GM20431 (cell line): ENCODE data around the gene ZNF584.

ENCODE experiments used
- in situ Hi-C: fragments of 300-500 bp; cut with MseI, MboI; formaldehyde crosslinking; loops from one replicate; pipeline ENCODE4 v1.15.0; 2020; ENCODE audit warnings: low sequenced_read_pairs; ENCODE audit not compliant: unreplicated experiment

The ZNF584 gene

DNA sequence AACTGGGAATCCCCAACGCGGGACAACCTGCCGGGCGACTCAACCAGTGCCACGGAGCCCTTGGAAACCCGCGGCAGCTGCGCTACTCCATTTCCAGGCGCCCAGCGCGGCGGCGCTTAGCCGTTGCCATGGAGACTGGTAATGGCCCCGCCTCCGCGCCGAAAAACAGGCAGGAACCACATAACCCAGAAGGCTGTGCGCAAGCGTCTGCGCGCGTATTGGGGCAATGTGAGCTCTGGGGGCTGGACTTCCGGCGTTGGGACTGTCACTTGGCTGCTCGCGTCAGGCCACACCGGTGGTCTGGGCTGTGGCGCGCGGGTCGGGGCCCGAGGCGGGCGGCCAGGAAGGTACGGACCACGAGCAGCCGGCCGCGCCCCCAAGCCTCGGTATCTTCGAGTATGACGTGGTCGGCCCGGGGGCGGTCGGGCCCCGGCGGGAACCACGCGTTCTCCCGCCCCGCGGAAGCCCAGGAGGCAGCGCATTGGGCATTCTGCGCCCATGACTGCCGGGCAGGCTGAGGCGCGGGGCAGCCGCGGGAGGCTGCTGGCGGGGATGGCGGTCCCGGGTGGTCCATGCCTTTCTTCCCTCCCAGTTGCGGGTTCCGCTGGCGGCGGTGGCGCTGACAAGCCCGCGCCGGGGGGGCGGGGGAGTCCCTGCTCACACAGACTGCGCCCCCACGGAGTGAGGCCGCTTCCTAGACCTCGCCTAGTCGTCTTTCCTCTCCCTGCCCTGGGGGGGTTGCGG lies 43.1 kb downstream of the ZNF584 start, which contains the start of gene ZNF324B:
Gene ZNF324B, plus strand, starts transcription at position 265 of the 744 bp plus-strand sequence. CDS start 2,080 bp downstream, outside the sequence.
- in situ Hi-C loops, result no loop called here

DNA sequence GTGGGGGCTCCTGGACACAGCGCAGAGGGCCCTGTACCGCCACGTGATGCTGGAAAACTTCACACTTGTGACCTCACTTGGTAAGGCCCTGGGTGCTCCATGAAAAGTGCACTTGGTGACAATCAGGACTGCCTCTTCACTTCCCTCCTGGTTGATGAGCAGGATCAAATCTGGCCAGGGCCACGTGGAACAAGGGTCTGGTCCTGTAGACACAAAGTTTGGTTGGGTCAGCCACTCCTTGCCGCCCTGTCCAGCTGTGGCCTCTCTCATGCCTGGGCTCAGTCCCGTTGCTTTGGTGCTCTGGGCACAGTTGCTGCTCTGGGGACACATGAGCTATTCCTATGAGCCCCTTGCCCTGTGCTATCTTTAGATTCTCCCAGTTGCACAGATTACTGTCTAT lies 45.3 kb downstream of the ZNF584 start:
- in situ Hi-C loops, result no loop called here

DNA sequence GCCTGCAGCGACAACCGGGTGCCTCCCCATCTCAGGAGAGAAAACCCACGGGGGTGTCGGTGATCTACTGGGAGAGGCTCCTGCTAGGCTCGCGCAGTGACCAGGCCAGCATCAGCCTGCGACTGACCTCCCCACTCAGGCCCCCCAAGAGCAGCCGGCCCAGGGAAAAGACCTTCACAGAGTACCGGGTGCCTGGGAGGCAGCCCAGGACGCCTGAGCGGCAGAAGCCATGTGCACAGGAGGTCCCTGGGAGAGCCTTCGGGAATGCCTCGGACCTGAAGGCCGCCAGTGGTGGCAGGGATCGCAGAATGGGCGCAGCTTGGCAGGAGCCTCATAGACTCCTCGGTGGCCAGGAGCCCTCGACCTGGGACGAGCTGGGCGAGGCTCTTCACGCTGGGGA lies 46.9 kb downstream of the ZNF584 start:
- in situ Hi-C loops, result no loop called here

- in situ Hi-C loops, result no loop called here
Observed at GRCh38 chr19:58456111-58456510, 47.7 kb downstream of the ZNF584 start.

- in situ Hi-C loops, result no loop called here
Observed at GRCh38 chr19:58460039-58460438, 51.6 kb downstream of the ZNF584 start.

DNA sequence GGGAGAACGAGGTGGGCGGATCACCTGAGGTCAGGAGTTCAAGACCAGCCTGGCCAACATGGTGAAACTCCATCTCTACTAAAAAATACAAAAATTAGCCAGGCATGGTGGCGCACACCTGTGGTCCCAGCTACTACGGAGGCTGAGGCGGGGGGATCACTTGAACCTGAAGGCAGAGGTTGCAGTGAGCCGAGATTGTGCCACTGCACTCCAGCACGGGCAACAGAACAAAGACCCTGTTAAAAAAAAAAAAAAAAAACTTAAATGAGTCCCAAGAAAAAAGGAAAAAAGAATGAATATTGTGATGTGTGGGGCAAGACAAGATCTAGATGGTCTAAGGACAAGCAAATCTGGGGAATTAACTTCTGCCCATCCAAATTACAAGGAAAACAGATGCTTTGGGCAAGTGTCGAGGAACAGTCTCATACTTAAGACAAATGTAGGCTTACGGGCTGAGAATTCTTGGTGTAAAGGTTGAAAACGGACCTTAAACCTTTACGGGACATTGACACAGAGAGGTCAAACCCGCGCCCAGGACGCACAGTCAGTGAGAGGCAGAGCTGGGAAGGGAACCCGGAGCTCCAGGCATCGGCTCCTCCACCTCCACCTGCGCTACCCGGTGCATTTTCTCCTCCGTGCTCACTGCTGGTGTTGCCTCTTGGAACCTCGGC lies 57.8 kb downstream of the ZNF584 start:
- in situ Hi-C loops, result no loop called here

DNA sequence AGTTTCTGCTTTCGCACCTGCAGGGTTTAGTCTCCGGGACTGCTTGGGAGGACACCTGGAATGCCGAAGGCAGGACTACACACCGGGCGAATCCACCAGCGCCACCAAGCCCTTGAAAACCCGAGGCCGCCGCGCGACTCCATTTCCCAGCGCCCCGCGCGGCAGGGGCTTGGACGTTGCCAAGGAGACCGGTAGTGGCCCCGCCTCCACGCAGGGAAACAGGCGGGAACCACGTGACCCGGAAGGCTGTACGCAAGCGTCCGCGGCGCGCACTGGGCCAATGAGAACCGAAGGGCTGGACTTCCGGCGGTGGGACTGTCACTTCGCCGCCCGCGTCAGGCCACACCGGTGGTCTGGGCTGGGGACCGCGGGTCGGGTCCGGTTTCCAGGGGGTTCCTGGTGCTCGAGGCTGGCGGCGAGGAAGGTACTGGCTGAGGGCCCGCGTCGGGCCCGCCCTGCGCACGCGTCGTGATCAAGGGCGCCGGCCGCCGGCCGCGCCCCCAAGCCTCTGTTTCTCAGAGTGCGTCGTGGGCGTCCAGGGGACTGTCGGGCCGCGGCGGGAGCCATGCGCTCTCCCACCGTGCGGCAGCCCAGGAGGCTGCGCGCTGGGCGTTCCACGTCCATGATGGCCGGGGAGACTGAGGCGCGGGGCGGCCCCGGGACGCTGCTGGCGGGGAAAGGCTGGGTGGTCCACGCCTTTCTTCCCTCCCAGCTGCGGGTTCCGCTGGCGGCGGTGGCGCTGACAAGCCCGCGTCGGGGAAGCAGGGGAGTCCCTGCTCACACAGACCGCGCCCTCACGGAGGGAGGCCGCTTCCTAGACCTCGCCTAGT lies 58.5 kb downstream of the ZNF584 start, which contains the start of gene ZNF324:
Gene ZNF324, plus strand, starts transcription at position 321 of the 830 bp plus-strand sequence. CDS start 2,106 bp downstream, outside the sequence.
- in situ Hi-C loops, result no loop called here
